Karpas-422 (cell line): Measurements from ENCODE around the gene PLXNA4. TPM values are rescaled to one million over a fixed set of nuclear protein-coding genes. Genes with fewer than 3 reads are reported as not detected.

Experiments
- DNase-seq: peaks from one replicate; pipeline ENCODE4 v3.0.0-alpha.2; 2015
- H2AFZ ChIP-seq: fragments of 200-600 bp; sonication (generic); 2 replicates; pipeline ENCODE4 v1.6.1; 2014; ENCODE audit warnings: antibody characterized with exemption, low read length, mixed read lengths
- H3K27ac ChIP-seq: fragments of 200-600 bp; sonication (generic); 2 replicates; pipeline ENCODE4 v1.5.1; 2014; ENCODE audit warnings: mild to moderate bottlenecking, low read length, moderate library complexity
- H3K27me3 ChIP-seq: fragments of 200-600 bp; sonication (generic); 2 replicates; pipeline ENCODE4 v1.6.1; 2014; ENCODE audit warnings: low read length, mixed read lengths
- H3K36me3 ChIP-seq: fragments of 200-600 bp; sonication (generic); 2 replicates; pipeline ENCODE4 v1.6.1; 2014; ENCODE audit warnings: low read length, mixed read lengths; ENCODE audit not compliant: insufficient read depth
- H3K4me1 ChIP-seq: fragments of 200-600 bp; sonication (generic); 2 replicates; pipeline ENCODE4 v1.6.1; 2014; ENCODE audit warnings: mild to moderate bottlenecking, low read length, mixed read lengths
- H3K4me2 ChIP-seq: fragments of 200-600 bp; sonication (generic); 2 replicates; pipeline ENCODE4 v1.6.1; 2014; ENCODE audit warnings: low read length, low read depth, mild to moderate bottlenecking; ENCODE audit not compliant: poor library complexity, severe bottlenecking
- H3K4me3 ChIP-seq: fragments of 200-600 bp; sonication (generic); 2 replicates; pipeline ENCODE4 v1.5.1; 2014; ENCODE audit warnings: mild to moderate bottlenecking, antibody characterized with exemption, low read length, mixed read lengths
- H3K79me2 ChIP-seq: fragments of 200-600 bp; sonication (generic); 2 replicates; pipeline ENCODE4 v1.6.1; 2014; ENCODE audit warnings: mild to moderate bottlenecking, low read length, mixed read lengths
- H3K9ac ChIP-seq: fragments of 200-600 bp; sonication (generic); 2 replicates; pipeline ENCODE4 v1.6.0; 2014; ENCODE audit warnings: low read length
- H3K9me2 ChIP-seq: fragments of 200-600 bp; sonication (generic), shearing (Covaris generic); replicated peaks from 2 replicates; pipeline ENCODE4 v1.6.0; 2014; ENCODE audit warnings: mild to moderate bottlenecking, low read length, moderate library complexity; ENCODE audit not compliant: insufficient read depth
- H3K9me3 ChIP-seq: fragments of 300-700, 200-600 bp; sonication (generic); 2 replicates; pipeline ENCODE4 v1.6.1; 2014; ENCODE audit warnings: low read length, mixed read lengths
- H4K20me1 ChIP-seq: fragments of 200-600 bp; sonication (generic); 2 replicates; pipeline ENCODE4 v1.6.1; 2014; ENCODE audit warnings: mild to moderate bottlenecking, antibody characterized with exemption, low read length, low read depth; ENCODE audit not compliant: insufficient read depth
- total RNA-seq: library from RNA; depleted of rRNA; stranded (reverse); fragments of >200 nt; shearing (Covaris generic); gene quantifications from 2 replicates; pipeline ENCODE4 v1.2.3, GENCODE V29; 2014; ENCODE audit warnings: low replicate concordance

Gene PLXNA4
- total RNA-seq, 1 experiment from 2014 or later: 0.48 TPM

GRCh38 chr7:132251327-132251659, 325.0 kb downstream of the PLXNA4 start:
- H3K9me2 ChIP-seq: no peaks in the 10 kb centered on the region
- no peaks in the 10 kb centered on the region for H3K36me3 ChIP-seq
- H3K9ac ChIP-seq: no peak overlapping the region
- no peak overlapping the region for H3K4me2 ChIP-seq
- H3K27ac ChIP-seq: no peak overlapping the region
- H3K79me2 ChIP-seq: no peaks in the 10 kb centered on the region
- no peak overlapping the region for H2AFZ ChIP-seq
- no peaks in the 10 kb centered on the region for H3K4me1 ChIP-seq
- no peak for DNase-seq
- H3K4me3 ChIP-seq: no peak overlapping the region
- no peaks in the 10 kb centered on the region for H4K20me1 ChIP-seq
- H3K9me3 ChIP-seq: no peaks in the 10 kb centered on the region
- H3K27me3 ChIP-seq: no peaks in the 10 kb centered on the region

GRCh38 chr7:132250480-132251326, 325.6 kb downstream of the PLXNA4 start:
- Histone ChIP-seq H3K79me2 (no peaks in the 10 kb centered on the region), H2AFZ (no peak overlapping the region), H3K27ac (no peak overlapping the region), H3K9me2 (no peaks in the 10 kb centered on the region), H3K4me1 (no peaks in the 10 kb centered on the region), H3K4me3 (no peak overlapping the region), H3K4me2 (no peak overlapping the region), H4K20me1 (no peaks in the 10 kb centered on the region), H3K36me3 (no peaks in the 10 kb centered on the region), H3K9me3 (peaks cover under 1% of the 10 kb centered on the region; the same call in 1 of the 2 replicates), H3K9ac (no peak overlapping the region), H3K27me3 (no peaks in the 10 kb centered on the region)
- DNase-seq: no peak

- Histone ChIP-seq H2AFZ (no peak overlapping the region), H3K27ac (no peak overlapping the region), H3K4me3 (no peak overlapping the region), H3K9me2 (no peaks in the 10 kb centered on the region), H4K20me1 (no peaks in the 10 kb centered on the region), H3K4me1 (no peaks in the 10 kb centered on the region), H3K9me3 (peaks cover 4% of the 10 kb centered on the region; the same call in 1 of the 2 replicates), H3K9ac (no peak overlapping the region), H3K36me3 (no peaks in the 10 kb centered on the region), H3K4me2 (no peak overlapping the region), H3K27me3 (no peaks in the 10 kb centered on the region), H3K79me2 (no peaks in the 10 kb centered on the region)
- peak; percentile 67 for DNase-seq
These were observed 326.9 kb downstream of the PLXNA4 start for GRCh38 chr7:132249256-132249971.

- H3K4me1 ChIP-seq: no peaks in the 10 kb centered on the region
- H2AFZ ChIP-seq: no peak overlapping the region
- no peak overlapping the region for H3K4me2 ChIP-seq
- no peak for DNase-seq
- H3K4me3 ChIP-seq: no peak overlapping the region
- H3K9ac ChIP-seq: no peak overlapping the region
- H3K79me2 ChIP-seq: no peaks in the 10 kb centered on the region
- H3K27me3 ChIP-seq: no peaks in the 10 kb centered on the region
- no peaks in the 10 kb centered on the region for H3K9me2 ChIP-seq
- no peaks in the 10 kb centered on the region for H4K20me1 ChIP-seq
- H3K9me3 ChIP-seq: peaks cover 4% of the 10 kb centered on the region; the same call in 1 of the 2 replicates
- H3K36me3 ChIP-seq: no peaks in the 10 kb centered on the region
- H3K27ac ChIP-seq: no peak overlapping the region
These were observed 327.4 kb downstream of the PLXNA4 start for GRCh38 chr7:132248841-132249240.

GRCh38 chr7:132247995-132248618, 328.2 kb downstream of the PLXNA4 start:
- no peak for DNase-seq

GRCh38 chr7:132246591-132246990, 329.7 kb downstream of the PLXNA4 start:
- Histone ChIP-seq H3K27ac (no peak overlapping the region), H2AFZ (no peak overlapping the region), H3K4me1 (no peaks in the 10 kb centered on the region), H3K9me2 (no peaks in the 10 kb centered on the region), H3K79me2 (no peaks in the 10 kb centered on the region), H3K9ac (no peak overlapping the region), H3K4me3 (no peak overlapping the region), H3K4me2 (no peak overlapping the region), H3K27me3 (no peaks in the 10 kb centered on the region), H3K9me3 (peaks cover 4% of the 10 kb centered on the region; the same call in 1 of the 2 replicates), H4K20me1 (no peaks in the 10 kb centered on the region), H3K36me3 (no peaks in the 10 kb centered on the region)
- no peak for DNase-seq

More at GRCh38 chr7:132247995-132248618, 328.2 kb downstream of the PLXNA4 start:
- H3K27me3 ChIP-seq: no peaks in the 10 kb centered on the region
- H3K9me3 ChIP-seq: peaks cover 4% of the 10 kb centered on the region; the same call in 1 of the 2 replicates
- no peaks in the 10 kb centered on the region for H3K36me3 ChIP-seq
- no peaks in the 10 kb centered on the region for H3K79me2 ChIP-seq
- no peak overlapping the region for H3K27ac ChIP-seq
- H3K4me2 ChIP-seq: no peak overlapping the region
- H2AFZ ChIP-seq: no peak overlapping the region
- no peaks in the 10 kb centered on the region for H3K9me2 ChIP-seq
- H3K9ac ChIP-seq: no peak overlapping the region
- H4K20me1 ChIP-seq: no peaks in the 10 kb centered on the region
- H3K4me3 ChIP-seq: no peak overlapping the region
- no peaks in the 10 kb centered on the region for H3K4me1 ChIP-seq

DNA sequence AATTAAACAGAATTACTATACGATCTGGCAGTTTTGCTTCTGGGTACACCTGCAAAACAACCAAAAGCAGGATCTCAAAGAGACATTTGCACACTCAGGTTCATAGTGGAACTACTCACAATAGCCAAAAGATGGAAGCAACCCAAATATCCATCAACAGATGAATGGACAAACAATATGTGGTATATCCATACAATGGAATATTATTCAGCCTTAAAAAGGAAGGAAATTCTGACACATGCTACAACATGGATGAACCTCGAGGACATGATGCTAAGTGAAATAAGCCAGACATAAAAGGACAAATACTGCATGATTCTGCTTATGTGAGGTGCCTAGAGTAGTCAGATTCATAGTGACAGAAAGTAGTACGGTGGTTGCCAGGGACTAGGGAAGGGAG, 330.7 kb downstream of the PLXNA4 start:
- no peak for DNase-seq
- H3K9ac ChIP-seq: no peak overlapping the region
- H3K27ac ChIP-seq: no peak overlapping the region
- H3K27me3 ChIP-seq: no peaks in the 10 kb centered on the region
- no peak overlapping the region for H2AFZ ChIP-seq
- H3K4me3 ChIP-seq: no peak overlapping the region
- no peaks in the 10 kb centered on the region for H3K4me1 ChIP-seq
- no peaks in the 10 kb centered on the region for H3K9me2 ChIP-seq
- H3K36me3 ChIP-seq: no peaks in the 10 kb centered on the region
- H3K9me3 ChIP-seq: peaks cover 4% of the 10 kb centered on the region; the same call in 1 of the 2 replicates
- no peaks in the 10 kb centered on the region for H4K20me1 ChIP-seq
- H3K4me2 ChIP-seq: no peak overlapping the region
- H3K79me2 ChIP-seq: no peaks in the 10 kb centered on the region

DNA sequence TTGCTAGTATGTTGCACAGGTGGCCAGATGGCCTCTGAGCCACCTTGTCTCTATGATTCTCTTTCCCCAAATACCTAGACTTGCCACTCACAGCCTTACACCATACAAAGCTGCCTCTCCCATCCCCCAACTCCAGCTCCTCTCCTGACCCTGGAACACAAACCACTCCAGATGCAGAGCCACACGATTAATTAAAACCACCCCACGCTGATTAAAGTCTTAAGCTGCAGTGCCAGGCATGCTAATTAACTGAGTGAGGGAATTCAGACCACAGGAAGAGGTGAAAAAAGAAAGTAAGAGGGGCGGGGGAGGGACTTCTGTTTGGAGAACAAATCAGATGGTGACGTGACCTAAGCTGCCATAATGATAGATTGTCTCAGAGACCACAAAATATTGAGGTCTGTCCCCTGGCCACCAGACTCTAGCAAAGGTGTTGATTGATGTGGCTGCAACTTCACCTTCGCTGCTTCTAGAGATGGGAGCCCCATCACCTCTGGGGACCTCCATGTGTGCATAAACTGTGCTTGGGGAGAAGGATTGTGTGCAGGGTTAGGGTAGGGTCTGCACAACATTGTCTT, 331.3 kb downstream of the PLXNA4 start:
- Histone ChIP-seq H3K79me2 (no peaks in the 10 kb centered on the region), H3K9me2 (no peaks in the 10 kb centered on the region), H3K9ac (no peak overlapping the region), H3K27ac (no peak overlapping the region), H3K4me2 (no peak overlapping the region), H2AFZ (no peak overlapping the region), H3K9me3 (peaks cover 4% of the 10 kb centered on the region; the same call in 1 of the 2 replicates), H3K27me3 (no peaks in the 10 kb centered on the region), H3K4me1 (no peaks in the 10 kb centered on the region), H4K20me1 (no peaks in the 10 kb centered on the region), H3K4me3 (no peak overlapping the region), H3K36me3 (no peaks in the 10 kb centered on the region)
- DNase-seq: no peak
